NCI-H82 treated with DMSO at 0.1 percent for 48 hours (cell line): ENCODE data around the gene CFAP54.
"Not testable (repeated sequence)": the region's sequence is repeated elsewhere in the genome, so short reads cannot be mapped to it uniquely, and the experiment has no call there.

Experiments
- DNase-seq: peaks from one replicate; lab custom pipeline; 2025; ENCODE audit not compliant: unreplicated experiment; lab: John Stamatoyannopoulos, UW

Gene CFAP54

GRCh38 chr12:96514328-96514727 lies 25.0 kb downstream of the CFAP54 start:
- no peak for DNase-seq

- peak; percentile 5 for DNase-seq
These were observed 27.4 kb downstream of the CFAP54 start for GRCh38 chr12:96516472-96517430.

- no peak for DNase-seq
These were observed 31.4 kb downstream of the CFAP54 start for GRCh38 chr12:96520767-96521166.

DNA sequence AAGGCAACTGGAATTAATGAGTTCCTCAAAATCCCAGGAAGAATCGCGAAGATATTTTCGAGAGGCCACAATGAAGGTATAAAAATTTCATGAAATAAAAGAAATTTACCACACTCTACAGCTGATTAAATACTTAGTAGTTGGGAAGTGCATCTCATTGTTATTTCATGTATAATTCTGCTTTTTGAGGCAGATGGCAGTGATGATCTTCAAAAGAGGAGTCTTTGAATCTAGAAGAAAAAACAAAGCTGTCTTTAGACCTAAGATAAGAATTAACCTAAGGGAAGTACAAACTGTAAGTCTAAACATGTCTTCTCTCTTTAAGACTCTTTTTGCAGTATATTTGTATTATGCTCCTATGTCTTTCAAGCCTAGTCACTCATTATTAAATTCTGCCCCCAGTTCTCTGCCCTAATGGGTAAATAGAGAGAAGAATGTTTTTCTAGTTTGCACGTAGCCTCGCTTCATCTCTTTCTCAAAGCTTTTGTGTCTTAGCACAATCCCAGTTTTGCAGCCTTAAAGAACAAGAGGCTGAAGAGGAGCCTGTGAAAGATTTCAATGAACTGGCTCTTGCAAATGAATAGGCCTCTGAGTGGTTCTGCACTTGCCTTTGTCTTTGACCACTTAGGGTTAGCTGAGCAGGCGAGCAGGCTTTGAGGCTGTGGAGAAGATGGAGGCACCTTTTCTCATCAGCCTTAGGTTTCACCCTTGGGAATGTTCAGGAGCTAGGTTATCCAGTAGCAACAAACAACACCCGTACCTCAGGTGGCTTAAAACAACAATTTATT lies 32.7 kb downstream of the CFAP54 start:
- no peak for DNase-seq

DNA sequence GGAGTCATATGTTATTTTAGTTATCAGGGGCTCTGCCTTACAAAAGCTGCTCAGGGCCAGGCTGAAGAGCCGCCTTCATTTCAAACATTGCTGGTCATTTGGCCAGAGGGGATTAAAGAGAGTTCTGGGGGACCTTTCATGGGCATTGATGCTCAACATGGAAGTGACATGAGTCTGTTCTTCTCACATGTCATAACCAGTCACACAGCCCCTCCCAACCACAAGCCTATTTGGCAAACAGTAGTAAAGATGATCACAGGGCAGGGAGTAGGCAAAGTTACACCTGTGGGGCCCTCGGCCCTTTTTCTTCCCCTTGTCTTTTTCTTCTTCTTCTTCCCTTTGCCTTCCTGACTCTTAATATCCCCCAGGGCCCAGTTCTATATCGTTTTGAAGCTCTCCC lies 33.3 kb downstream of the CFAP54 start:
- DNase-seq: no peak

DNA sequence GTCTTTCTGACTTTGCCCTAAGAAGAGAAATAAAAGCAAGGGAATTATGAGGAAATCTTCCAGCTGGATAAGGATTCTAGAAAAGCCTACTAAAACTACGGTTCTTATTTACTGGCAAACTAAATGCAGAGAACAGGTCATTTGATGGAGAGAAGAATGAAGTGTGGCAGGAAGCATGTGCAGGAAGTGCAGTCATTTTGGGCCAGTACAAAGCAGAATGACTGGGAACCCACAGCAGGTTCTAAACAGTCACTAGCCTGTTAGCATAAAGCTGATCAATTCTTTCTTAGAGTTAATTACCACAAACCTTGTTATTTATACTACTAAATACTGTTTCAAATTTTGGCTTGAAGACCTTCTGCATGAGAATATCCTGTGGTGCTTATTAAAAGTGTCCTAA lies 36.7 kb downstream of the CFAP54 start:
- no peak for DNase-seq

- DNase-seq: no peak
These were observed 40.5 kb downstream of the CFAP54 start for GRCh38 chr12:96529912-96530311.

GRCh38 chr12:96534339-96534738 lies 45.0 kb downstream of the CFAP54 start:
- peak; percentile 37 for DNase-seq

GRCh38 chr12:96548384-96548783 lies 59.0 kb downstream of the CFAP54 start:
- no peak for DNase-seq

DNA sequence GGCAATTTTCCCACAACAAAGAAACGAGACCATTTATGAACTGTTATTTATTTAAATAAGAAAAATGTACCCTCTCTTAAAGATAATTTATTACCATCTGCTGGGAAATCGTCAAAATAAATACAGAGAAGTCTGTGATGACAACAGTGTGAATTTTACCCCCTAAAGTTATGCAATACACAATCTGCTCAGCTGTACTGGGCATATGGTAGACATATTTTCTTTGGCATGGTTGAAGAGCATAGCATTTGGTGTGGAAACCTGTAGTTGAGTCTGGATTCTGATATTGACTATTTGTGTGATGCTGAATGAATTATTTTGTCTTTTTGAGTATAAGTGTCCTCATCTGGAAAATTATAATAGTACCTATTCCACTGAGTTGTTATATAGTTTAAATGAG lies 60.0 kb downstream of the CFAP54 start:
- no peak for DNase-seq

GRCh38 chr12:96570579-96570978 lies 81.2 kb downstream of the CFAP54 start:
- no peak for DNase-seq

GRCh38 chr12:96571101-96571862 lies 81.9 kb downstream of the CFAP54 start:
- DNase-seq: no peak

GRCh38 chr12:96578526-96579125 lies 89.2 kb downstream of the CFAP54 start:
- DNase-seq: peak; percentile 37

GRCh38 chr12:96585977-96586376 lies 96.6 kb downstream of the CFAP54 start:
- no peak for DNase-seq

GRCh38 chr12:96587691-96588090 lies 98.3 kb downstream of the CFAP54 start:
- DNase-seq: no peak

DNA sequence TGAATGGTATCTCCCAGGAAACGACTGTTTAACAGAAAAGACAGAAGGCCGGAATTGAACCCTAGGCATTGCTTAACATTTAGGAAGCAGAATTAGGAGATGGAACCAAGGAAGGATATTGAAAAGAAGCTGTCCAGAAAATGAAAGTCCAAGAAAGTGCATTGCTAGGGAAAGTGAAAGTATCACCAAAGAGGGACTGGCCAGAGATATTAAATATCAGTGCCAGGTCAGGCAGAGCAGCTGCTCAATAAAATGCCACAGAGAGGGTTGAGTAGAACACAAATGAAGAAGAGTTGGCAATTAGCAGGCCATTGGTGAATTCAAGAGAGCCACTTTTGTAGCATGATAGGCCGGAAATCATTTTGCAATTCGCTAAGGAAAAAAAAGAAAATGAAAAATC lies 101.6 kb downstream of the CFAP54 start:
- no peak for DNase-seq

- not testable (repeated sequence) for DNase-seq
These were observed 115.0 kb downstream of the CFAP54 start for GRCh38 chr12:96604374-96604773.

DNA sequence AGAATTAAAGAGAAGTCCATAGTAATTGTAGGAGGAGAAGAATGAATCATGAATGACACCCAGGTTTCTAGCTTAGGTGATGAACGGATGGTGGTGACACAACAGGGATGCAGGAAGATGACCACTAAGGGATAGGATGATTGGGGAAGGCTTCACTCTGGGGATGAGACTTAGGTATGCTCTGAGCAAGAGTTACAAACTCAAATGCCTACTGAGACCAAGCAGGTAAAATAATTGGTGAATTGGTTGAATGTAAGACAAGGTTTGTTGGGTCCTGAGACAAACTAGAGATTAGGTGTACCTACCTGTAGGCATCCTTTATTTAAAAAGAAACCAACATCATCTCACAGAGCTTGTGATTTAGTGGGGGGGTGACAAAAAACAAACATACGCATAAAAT lies 116.3 kb downstream of the CFAP54 start:
- no peak for DNase-seq

DNA sequence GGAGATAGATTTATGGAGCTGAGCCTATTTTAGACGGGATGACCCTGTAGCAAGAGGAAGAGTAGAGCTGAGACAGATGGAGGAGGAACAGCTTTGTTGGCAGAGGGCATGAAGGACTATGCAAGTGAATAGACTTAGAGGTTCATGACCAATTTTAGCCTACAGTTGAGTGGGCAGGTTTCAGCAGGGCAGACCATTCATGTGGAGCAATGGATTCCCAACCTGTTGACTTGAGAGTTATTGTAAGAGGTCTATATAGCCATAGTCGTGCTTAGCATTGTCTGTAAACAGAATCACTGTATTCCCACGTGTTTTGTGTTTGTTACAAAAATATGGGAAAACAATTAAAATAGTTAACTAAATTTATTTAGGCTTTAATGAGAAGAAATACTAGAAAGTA lies 116.8 kb downstream of the CFAP54 start:
- DNase-seq: no peak

DNA sequence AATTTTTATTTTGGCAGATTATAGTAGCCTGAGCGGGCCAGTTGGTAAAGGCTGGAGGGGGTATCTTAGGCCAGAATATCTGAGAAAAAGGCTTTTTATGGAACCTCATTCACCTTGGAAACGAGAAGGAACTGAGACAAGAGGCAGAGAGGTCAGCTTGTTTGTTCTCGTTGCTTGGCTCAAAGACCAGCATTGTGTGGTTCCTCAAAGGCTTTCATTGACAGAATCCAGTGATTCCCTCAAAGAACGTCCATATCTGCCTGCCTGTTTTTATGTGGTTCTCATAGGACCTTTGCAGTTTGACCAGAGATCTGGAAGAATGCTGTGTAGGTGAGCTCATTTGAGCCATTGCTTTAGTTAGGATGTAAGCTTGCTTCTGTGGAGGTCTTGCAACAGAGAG lies 117.3 kb downstream of the CFAP54 start:
- DNase-seq: no peak

DNA sequence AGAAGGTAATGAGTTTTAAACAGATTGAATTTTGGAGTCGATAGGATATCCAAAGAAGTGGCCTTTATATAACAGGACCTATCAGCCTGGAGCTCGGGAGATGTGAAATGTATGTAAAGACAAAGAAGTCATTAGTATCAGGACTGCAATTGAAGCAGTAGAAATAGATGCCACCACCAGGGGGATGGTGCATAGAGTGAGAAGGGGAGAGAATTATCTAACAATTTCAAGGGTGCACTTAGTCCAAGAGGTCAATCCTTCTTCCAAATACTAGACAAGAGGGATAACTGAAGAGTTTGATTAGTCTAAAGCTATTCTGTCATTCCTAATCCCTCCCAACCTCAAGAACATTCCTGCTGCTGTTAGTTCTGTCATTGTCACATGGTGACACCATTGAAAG lies 127.8 kb downstream of the CFAP54 start:
- no peak for DNase-seq
